Pons (tissue), 1 donor: ENCODE results near the gene LMNA.

Experiments used
- DNase-seq: peaks from one replicate; pipeline ENCODE4 v3.0.0-alpha.2; 2016; ENCODE audit warnings: low spot score

The LMNA gene

GRCh38 chr1:156082309-156083091, 32.0 kb upstream of the LMNA start, which contains the start of gene MEX3A:
Gene MEX3A (minus strand): TSS chr1:156082465. CDS start chr1:156081998, 467 bp downstream.
- DNase-seq = peak; percentile 63

- no peak for DNase-seq
Measured at GRCh38 chr1:156083800-156084790, 30.4 kb upstream of the LMNA start.

- DNase-seq = no peak
Measured at GRCh38 chr1:156086256-156086662, 28.3 kb upstream of the LMNA start.

- DNase-seq = no peak
Measured at GRCh38 chr1:156089704-156090103, 24.8 kb upstream of the LMNA start.

- peak; percentile 79 for DNase-seq
Measured at GRCh38 chr1:156090138-156090839, 24.2 kb upstream of the LMNA start.

- DNase-seq = peak; percentile 86
Measured at GRCh38 chr1:156090840-156091188, 23.7 kb upstream of the LMNA start.

GRCh38 chr1:156091610-156092009, 22.9 kb upstream of the LMNA start:
- DNase-seq = no peak

GRCh38 chr1:156095906-156096508, 18.5 kb upstream of the LMNA start:
- DNase-seq = no peak

GRCh38 chr1:156096640-156097391, 17.7 kb upstream of the LMNA start:
- DNase-seq = peak; percentile 79

- no peak for DNase-seq
Measured at GRCh38 chr1:156097499-156098178, 16.9 kb upstream of the LMNA start.

- DNase-seq = no peak
Measured at GRCh38 chr1:156098784-156099183, 15.7 kb upstream of the LMNA start.

GRCh38 chr1:156099282-156099681, 15.2 kb upstream of the LMNA start:
- no peak for DNase-seq

GRCh38 chr1:156100205-156100995, 14.1 kb upstream of the LMNA start:
- no peak for DNase-seq

- DNase-seq = no peak
Measured at GRCh38 chr1:156101880-156102279, 12.6 kb upstream of the LMNA start.

- DNase-seq = no peak
Measured at GRCh38 chr1:156102633-156103511, 11.6 kb upstream of the LMNA start.

- no peak for DNase-seq
Measured at GRCh38 chr1:156103521-156103947, 11.0 kb upstream of the LMNA start.

- no peak for DNase-seq
Measured at GRCh38 chr1:156104065-156104810, 10.3 kb upstream of the LMNA start.
